ENCODE results near the gene ARHGAP15. TPM values are rescaled to one million over a fixed set of nuclear protein-coding genes. Genes with fewer than 3 reads are reported as not detected.

ARHGAP15 gene
- total RNA-seq, 1 donor from 2014 or later, result 0.51 TPM

- no peak overlapping the region for H3K4me3 Mint-ChIP-seq
- TF ChIP-seq, protein P1, sequence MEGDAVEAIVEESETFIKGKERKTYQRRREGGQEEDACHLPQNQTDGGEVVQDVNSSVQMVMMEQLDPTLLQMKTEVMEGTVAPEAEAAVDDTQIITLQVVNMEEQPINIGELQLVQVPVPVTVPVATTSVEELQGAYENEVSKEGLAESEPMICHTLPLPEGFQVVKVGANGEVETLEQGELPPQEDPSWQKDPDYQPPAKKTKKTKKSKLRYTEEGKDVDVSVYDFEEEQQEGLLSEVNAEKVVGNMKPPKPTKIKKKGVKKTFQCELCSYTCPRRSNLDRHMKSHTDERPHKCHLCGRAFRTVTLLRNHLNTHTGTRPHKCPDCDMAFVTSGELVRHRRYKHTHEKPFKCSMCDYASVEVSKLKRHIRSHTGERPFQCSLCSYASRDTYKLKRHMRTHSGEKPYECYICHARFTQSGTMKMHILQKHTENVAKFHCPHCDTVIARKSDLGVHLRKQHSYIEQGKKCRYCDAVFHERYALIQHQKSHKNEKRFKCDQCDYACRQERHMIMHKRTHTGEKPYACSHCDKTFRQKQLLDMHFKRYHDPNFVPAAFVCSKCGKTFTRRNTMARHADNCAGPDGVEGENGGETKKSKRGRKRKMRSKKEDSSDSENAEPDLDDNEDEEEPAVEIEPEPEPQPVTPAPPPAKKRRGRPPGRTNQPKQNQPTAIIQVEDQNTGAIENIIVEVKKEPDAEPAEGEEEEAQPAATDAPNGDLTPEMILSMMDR (IDR thresholded peaks at IDR 0.05; ENCODE audit: unreplicated experiment), result no peak
Observed at GRCh38 chr2:143378996-143379395, 249.8 kb downstream of the ARHGAP15 start.

GRCh38 chr2:143379955-143380354 lies 250.7 kb downstream of the ARHGAP15 start:
- H3K27me3 Mint-ChIP-seq (ENCODE audit: low read depth), result no peaks in the 10 kb centered on the region
- H3K4me3 Mint-ChIP-seq, result no peak overlapping the region
- TF ChIP-seq, protein P1 (IDR thresholded peaks at IDR 0.05; ENCODE audit: unreplicated experiment), result no peak
- peaks cover 1% of the 10 kb centered on the region for H3K9me3 Mint-ChIP-seq
- no peaks in the 10 kb centered on the region for H3K36me3 Mint-ChIP-seq
- no peak overlapping the region for H3K27ac Mint-ChIP-seq
- DNase-seq (ENCODE audit: low spot score in 2 of 2, unreplicated experiment in 2 of 2), result no peak
- H3K4me1 Mint-ChIP-seq, result peaks cover 10% of the 10 kb centered on the region

More at GRCh38 chr2:143378996-143379395, 249.8 kb downstream of the ARHGAP15 start:
- DNase-seq (ENCODE audit: low spot score in 2 of 2, unreplicated experiment in 2 of 2), result no peak
- Mint-ChIP-seq H3K27me3 (ENCODE audit: low read depth) (no peaks in the 10 kb centered on the region), H3K27ac (no peak overlapping the region), H3K4me1 (peaks cover 10% of the 10 kb centered on the region), H3K9me3 (no peaks in the 10 kb centered on the region), H3K36me3 (no peaks in the 10 kb centered on the region)

DNA sequence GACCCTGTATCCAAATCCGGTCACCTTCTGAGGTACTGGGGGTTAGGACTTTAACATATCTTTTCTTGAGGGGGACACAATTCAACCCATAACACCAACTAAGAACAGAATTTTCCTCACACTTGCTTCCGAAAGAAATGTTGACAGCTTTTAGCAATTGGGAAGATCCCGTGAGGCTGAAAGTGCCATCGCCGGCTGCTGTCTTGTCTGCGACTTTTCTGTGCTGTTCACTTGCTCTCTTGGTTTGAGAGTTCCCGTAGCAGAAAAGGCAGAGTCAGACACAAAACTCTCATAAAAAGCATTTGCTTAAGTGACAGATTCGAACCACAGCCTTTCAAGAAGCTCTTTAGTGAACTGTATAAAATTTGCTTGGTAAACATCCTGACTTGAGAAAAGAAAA lies 253.4 kb downstream of the ARHGAP15 start:
- Mint-ChIP-seq H3K36me3 (no peaks in the 10 kb centered on the region), H3K9me3 (peaks cover 4% of the 10 kb centered on the region), H3K27me3 (ENCODE audit: low read depth) (no peaks in the 10 kb centered on the region), H3K4me3 (no peak overlapping the region), H3K27ac (no peak overlapping the region), H3K4me1 (peaks cover 8% of the 10 kb centered on the region)
- TF ChIP-seq, protein P1 (IDR thresholded peaks at IDR 0.05; ENCODE audit: unreplicated experiment), result no peak
- DNase-seq (ENCODE audit: low spot score in 2 of 2, unreplicated experiment in 2 of 2), result no peak

DNA sequence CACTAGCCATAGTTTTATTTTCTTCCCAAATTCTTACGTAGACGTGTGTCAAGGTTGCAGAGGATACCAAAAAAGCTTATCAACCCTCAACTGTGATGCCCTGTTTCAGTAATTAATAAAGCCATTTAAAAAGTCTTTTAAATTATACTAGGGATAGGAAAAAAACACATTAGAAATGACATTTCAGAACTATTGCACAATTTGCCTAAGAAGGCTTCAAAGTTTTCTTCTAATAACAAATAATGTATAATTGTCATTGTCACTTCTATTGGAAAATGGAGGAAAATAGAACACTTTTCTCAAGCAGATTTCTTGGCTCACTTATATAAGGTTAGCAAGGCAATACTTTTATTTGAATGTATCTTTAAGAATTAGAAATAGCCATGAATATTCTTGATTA lies 253.8 kb downstream of the ARHGAP15 start:
- Mint-ChIP-seq H3K4me3 (no peak overlapping the region), H3K9me3 (peaks cover 4% of the 10 kb centered on the region), H3K4me1 (peaks cover 8% of the 10 kb centered on the region), H3K27ac (no peak overlapping the region), H3K27me3 (ENCODE audit: low read depth) (no peaks in the 10 kb centered on the region), H3K36me3 (no peaks in the 10 kb centered on the region)
- DNase-seq (ENCODE audit: low spot score in 2 of 2, unreplicated experiment in 2 of 2), result no peak
- TF ChIP-seq, protein P1 (IDR thresholded peaks at IDR 0.05; ENCODE audit: unreplicated experiment), result no peak

DNA sequence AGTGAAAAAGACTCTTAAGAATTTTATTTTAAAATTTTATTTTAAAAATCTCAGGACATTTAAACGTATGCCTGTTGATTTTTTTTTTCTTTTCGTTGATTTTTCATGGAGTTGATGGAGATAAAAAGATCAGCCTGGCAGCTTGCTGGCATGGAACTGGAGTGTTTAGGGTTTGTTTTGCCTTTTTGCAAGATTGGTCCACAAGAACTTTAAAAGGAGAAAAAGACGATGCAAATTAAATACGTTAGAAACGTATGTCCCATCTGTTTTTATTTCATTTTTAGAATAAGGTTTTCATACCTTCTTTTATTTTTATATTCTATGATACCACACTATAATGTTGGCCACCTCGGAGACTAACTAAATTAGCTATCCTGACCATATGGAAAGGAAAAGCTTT lies 254.9 kb downstream of the ARHGAP15 start:
- Mint-ChIP-seq H3K9me3 (peaks cover 4% of the 10 kb centered on the region), H3K4me1 (peaks cover 8% of the 10 kb centered on the region), H3K4me3 (no peak overlapping the region), H3K36me3 (no peaks in the 10 kb centered on the region), H3K27ac (no peak overlapping the region), H3K27me3 (ENCODE audit: low read depth) (no peaks in the 10 kb centered on the region)
- no peak for DNase-seq (ENCODE audit: low spot score in 2 of 2, unreplicated experiment in 2 of 2)
- TF ChIP-seq, protein P1 (IDR thresholded peaks at IDR 0.05; ENCODE audit: unreplicated experiment), result no peak

DNA sequence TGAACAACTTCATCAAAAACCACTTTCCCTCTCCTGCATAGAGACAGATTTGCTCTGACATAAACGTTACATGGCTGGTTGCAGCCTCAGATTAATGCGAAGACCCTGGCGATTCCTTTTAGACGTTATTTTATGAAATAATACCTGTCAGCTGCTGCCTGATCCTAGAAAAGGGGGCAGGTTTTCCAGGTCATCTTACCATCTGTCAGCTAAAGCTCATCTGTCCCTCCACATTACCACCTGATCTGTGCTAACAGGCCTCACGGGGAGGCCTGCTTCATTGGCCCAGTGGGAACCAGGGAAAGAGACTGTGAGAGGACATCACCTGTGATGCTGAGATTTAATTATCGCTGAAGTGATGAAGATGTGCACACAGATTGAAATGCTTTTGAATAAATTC lies 261.0 kb downstream of the ARHGAP15 start:
- no peaks in the 10 kb centered on the region for H3K4me1 Mint-ChIP-seq
- H3K4me3 Mint-ChIP-seq, result no peak overlapping the region
- no peak for DNase-seq (ENCODE audit: low spot score in 2 of 2, unreplicated experiment in 2 of 2)
- H3K36me3 Mint-ChIP-seq, result no peaks in the 10 kb centered on the region
- TF ChIP-seq, protein P1 (IDR thresholded peaks at IDR 0.05; ENCODE audit: unreplicated experiment), result no peak
- H3K27ac Mint-ChIP-seq, result no peak overlapping the region
- H3K9me3 Mint-ChIP-seq, result peaks cover under 1% of the 10 kb centered on the region
- no peaks in the 10 kb centered on the region for H3K27me3 Mint-ChIP-seq (ENCODE audit: low read depth)

Data from mesothelial cell of epicardium (in vitro differentiated cells).